Kidney (tissue), 14 donors: ENCODE results near the gene HLF. TPM values are rescaled to one million over a fixed set of nuclear protein-coding genes. Genes with fewer than 3 reads are reported as not detected.

Experiments
- DNase-seq, 5 donors: peaks; one replicate each; pipeline ENCODE4 v3.0.0-alpha.2; 2013 to 2020
- FAIRE-seq: peaks from 2 replicates; lab custom pipeline; 2012; peaks lifted over from hg19 to GRCh38; lab: Jason Lieb, UNC
- H3K27ac ChIP-seq, 2 donors: one replicate each; pipeline ENCODE4 v1.7.0; 2013; ENCODE audit warnings: low read depth in 2 of 2, low read length in 2 of 2, inconsistent platforms in 1 of 2
- H3K27me3 ChIP-seq: one replicate; pipeline ENCODE4 v1.7.1; 2013; ENCODE audit warnings: low read length, inconsistent platforms; ENCODE audit not compliant: control insufficient read depth, insufficient read depth
- H3K36me3 ChIP-seq, 3 donors: one replicate each; pipeline versions ENCODE4 v1.7.0 to v1.7.1; 2013; ENCODE audit warnings: low read length in 3 of 3, control low read depth in 1 of 3, inconsistent platforms in 1 of 3; ENCODE audit not compliant: insufficient read depth in 3 of 3, control insufficient read depth in 2 of 3
- H3K4me1 ChIP-seq, 3 donors: one replicate each; pipeline versions ENCODE4 v1.7.0 to v1.7.1; 2013; ENCODE audit warnings: low read length in 3 of 3, inconsistent platforms in 1 of 3, low read depth in 1 of 3; ENCODE audit not compliant: control insufficient read depth in 2 of 3, insufficient read depth in 2 of 3
- H3K4me3 ChIP-seq, 3 donors: one replicate each; pipeline versions ENCODE4 v1.7.0 to v1.8.1; 2013; ENCODE audit warnings: low read length in 3 of 3, control low read depth in 1 of 3, inconsistent platforms in 1 of 3
- H3K9ac ChIP-seq, 3 donors: one replicate each; pipeline versions ENCODE4 v1.7.0 to v1.7.1; 2013; ENCODE audit warnings: low read length in 3 of 3, control low read depth in 1 of 3, inconsistent platforms in 1 of 3
- H3K9me3 ChIP-seq, 3 donors: one replicate each; pipeline versions ENCODE4 v1.7.0 to v1.7.1; 2013; ENCODE audit warnings: low read length in 3 of 3, control low read depth in 1 of 3, inconsistent platforms in 1 of 3; ENCODE audit not compliant: control insufficient read depth in 2 of 3, insufficient read depth in 1 of 3
- CTCF ChIP-seq: IDR thresholded peaks from 3 replicates; pipeline ENCODE4 v1.5.1; 2012; ENCODE audit warnings: mild to moderate bottlenecking, moderate library complexity, borderline replicate concordance; ENCODE audit not compliant: insufficient read depth; ENCODE audit errors: extremely low read depth
- intact Hi-C: fragments of 100-400 bp; cut with DNase I; formaldehyde crosslinking; loops from one replicate; pipeline ENCODE4 v1.11.1; 2022
- polyA plus RNA-seq: library from polyadenylated mRNA; stranded (reverse); fragments of 350-450 nt; fragmentation: Illumina TruSeq; extraction: RNeasy Lipid Tissue Mini Kit (QIAGEN cat#74804); gene quantifications from one replicate; pipeline ENCODE4 v1.2.3, GENCODE V29; 2014; ENCODE audit warnings: low read depth, low replicate concordance; ENCODE audit not compliant: insufficient read depth
- total RNA-seq: library from RNA; stranded (reverse); fragmentation: NEBNext Ultra II Directional; extraction: Animal tissue kit (Norgen Biotek cat#: 25700); gene quantifications from one replicate; pipeline ENCODE4 v1.2.1, GENCODE V29; 2021
- donor health status: control.
- donor health status: control.
- donor health status: control.
- donor health status: control.
- donor health status: control.
- donor health status: DM: yes; HTN: yes; CAD: no.
- donor health status: Normal renal cell carcinoma (clear cell type).

The HLF gene
- total and polyA plus RNA-seq, 2 donors from 2014 or later = 9.1 to 38.4 TPM

GRCh38 chr17:55346658-55347057 is 81.9 kb downstream of the HLF start:
- Histone ChIP-seq H3K27ac (no peak overlapping the region), H3K27me3 (no peaks in the 10 kb centered on the region), H3K4me3 (no peak overlapping the region), H3K9ac (no peak overlapping the region), H3K9me3 (peaks cover 0 to 4% (median 0%) of the 10 kb centered on the region in 3 donors), H3K36me3 (no peaks in the 10 kb centered on the region), H3K4me1 (peaks cover 0 to 6% (median 0%) of the 10 kb centered on the region in 3 donors)
- TF ChIP-seq CTCF = no peak
- DNase-seq (no peak), FAIRE-seq (no peak)
- intact Hi-C loops = no loop called here

GRCh38 chr17:55347341-55347740 is 82.6 kb downstream of the HLF start:
- H3K4me3 ChIP-seq = no peak overlapping the region
- H3K4me1 ChIP-seq = peaks cover 0 to 6% (median 0%) of the 10 kb centered on the region in 3 donors
- intact Hi-C loops = no loop called here
- H3K9me3 ChIP-seq = peaks cover 0 to 4% (median 0%) of the 10 kb centered on the region in 3 donors
- no peak for TF ChIP-seq CTCF
- FAIRE-seq (no peak), DNase-seq (peak in 1 of 5 donors; percentile 10)
- H3K36me3 ChIP-seq = no peaks in the 10 kb centered on the region
- no peak overlapping the region for H3K9ac ChIP-seq
- no peak overlapping the region for H3K27ac ChIP-seq
- H3K27me3 ChIP-seq = no peaks in the 10 kb centered on the region

GRCh38 chr17:55348749-55349354 is 84.1 kb downstream of the HLF start:
- Histone ChIP-seq H3K27ac (no peak overlapping the region), H3K27me3 (no peaks in the 10 kb centered on the region), H3K4me3 (no peak overlapping the region), H3K9ac (peak overlapping the region in 1 of 3 donors; percentile 39), H3K4me1 (peaks cover 0 to 6% (median 0%) of the 10 kb centered on the region in 3 donors), H3K9me3 (peaks cover 0 to 4% (median 0%) of the 10 kb centered on the region in 3 donors), H3K36me3 (no peaks in the 10 kb centered on the region)
- TF ChIP-seq CTCF = peak; percentile 84
- DNase-seq (peak in 4 of 5 donors; percentile 53 to 83 (median 71)), FAIRE-seq (peak; percentile 79)
- intact Hi-C loops = no loop called here
